Endothelial cell of umbilical vein (primary cell): ENCODE results near the gene BIN1. TPM values are rescaled to one million over a fixed set of nuclear protein-coding genes. Genes with fewer than 3 reads are reported as not detected.

Experiments
- BruUV-seq: library from RNA; stranded (reverse); fragments of 400-500 nt; replicated peaks from 2 replicates; lab custom pipeline; 2021; lab: Mats Ljungman, UMichigan
- CTCF ChIA-PET: fragments of 300-600, 350-600 bp; sonication (Branson Sonifier 250); formaldehyde crosslinking; loops from one replicate; lab custom pipeline; 2021; ENCODE audit warnings: antibody characterized with exemption, inconsistent platforms; lab: Charles Lee
- POLR2A ChIA-PET: fragments of 300-600, 350-600 bp; sonication (Branson Sonifier 250); formaldehyde crosslinking; loops from one replicate; lab custom pipeline; 2021; ENCODE audit warnings: antibody characterized with exemption, inconsistent platforms; lab: Charles Lee
- DNase-seq: peaks from one replicate; pipeline ENCODE4 v3.0.0-alpha.2; 2011; ENCODE audit warnings: low read depth, low spot score
- FAIRE-seq: peaks from 2 replicates; lab custom pipeline; 2011; peaks lifted over from hg19 to GRCh38; lab: Jason Lieb, UNC
- H2AFZ ChIP-seq: 2 replicates; pipeline ENCODE4 v1.6.0; 2012; ENCODE audit warnings: low read depth, low read length, control low read depth, inconsistent platforms
- H3K27ac ChIP-seq: 2 replicates; pipeline ENCODE4 v1.5.1; 2011; ENCODE audit warnings: low read depth, mild to moderate bottlenecking, control low read depth, low read length, moderate library complexity; ENCODE audit not compliant: insufficient read depth
- H3K27me3 ChIP-seq, 2 experiments: 2 replicates each; pipeline versions ENCODE4 v1.6.0 to v1.6.1; 2011; ENCODE audit warnings: low read length in 2 of 2, mixed read lengths in 1 of 2; ENCODE audit not compliant: control insufficient read depth in 2 of 2, insufficient read depth in 2 of 2
- H3K36me3 ChIP-seq, 2 experiments: 2 replicates in 1 of 2; 3 replicates in 1 of 2; pipeline ENCODE4 v1.5.1; 2011; ENCODE audit warnings: low read length in 2 of 2, mild to moderate bottlenecking in 1 of 2, moderate library complexity in 1 of 2; ENCODE audit not compliant: control insufficient read depth in 2 of 2, insufficient read depth in 2 of 2; ENCODE audit errors: extremely low read depth in 1 of 2
- H3K4me1 ChIP-seq: 3 replicates; pipeline ENCODE4 v1.5.1; 2011; ENCODE audit warnings: mild to moderate bottlenecking, low read length; ENCODE audit not compliant: control insufficient read depth, insufficient read depth; ENCODE audit errors: extremely low read depth
- H3K4me2 ChIP-seq: 2 replicates; pipeline ENCODE4 v1.6.1; 2011; ENCODE audit warnings: low read length, control low read depth, mixed read lengths; ENCODE audit not compliant: insufficient read depth
- H3K4me3 ChIP-seq, 3 experiments: fragments of 200-600 bp in 1 of 3; sonication (generic), shearing (Covaris generic) in 1 of 3; replicated peaks in 1 of 3; 2 replicates each; pipeline ENCODE4 v1.5.1; 2011 to 2016; ENCODE audit warnings: control low read depth in 3 of 3, low read length in 3 of 3, mild to moderate bottlenecking in 2 of 3, inconsistent platforms in 1 of 3, low read depth in 1 of 3, moderate library complexity in 1 of 3; ENCODE audit not compliant: insufficient read depth in 1 of 3
- H3K79me2 ChIP-seq: 2 replicates; pipeline ENCODE4 v1.6.0; 2012; ENCODE audit warnings: low read length, inconsistent platforms; ENCODE audit not compliant: control insufficient read depth, insufficient read depth
- H3K9ac ChIP-seq: replicated peaks from 2 replicates; pipeline ENCODE3; 2011; ENCODE audit warnings: low read length, control low read depth; ENCODE audit not compliant: insufficient read depth; ENCODE audit errors: extremely low read depth
- H3K9me1 ChIP-seq: replicated peaks from 3 replicates; pipeline ENCODE4 v1.6.0; 2011; ENCODE audit warnings: mild to moderate bottlenecking, low read length; ENCODE audit not compliant: control insufficient read depth, insufficient read depth; ENCODE audit errors: extremely low read depth
- H3K9me3 ChIP-seq: replicated peaks from 2 replicates; pipeline ENCODE4 v1.5.1; 2012; ENCODE audit warnings: low read length, inconsistent platforms; ENCODE audit not compliant: control insufficient read depth, insufficient read depth
- H4K20me1 ChIP-seq: replicated peaks from 2 replicates; pipeline ENCODE3; 2011; ENCODE audit warnings: mild to moderate bottlenecking, low read length; ENCODE audit not compliant: control insufficient read depth, insufficient read depth; ENCODE audit errors: extremely low read depth
- EZH2 ChIP-seq: IDR thresholded peaks from 2 replicates; pipeline ENCODE4 v1.6.1; 2012; ENCODE audit warnings: borderline replicate concordance, low read depth, mild to moderate bottlenecking, moderate library complexity, low read length, inconsistent platforms; ENCODE audit not compliant: severe bottlenecking
- FOS ChIP-seq: IDR thresholded peaks from 2 replicates; pipeline ENCODE4 v1.6.1; 2011; ENCODE audit warnings: mild to moderate bottlenecking, low read length, moderate library complexity, borderline replicate concordance; ENCODE audit not compliant: insufficient read depth
- GATA2 ChIP-seq: IDR thresholded peaks from 2 replicates; pipeline ENCODE4 v1.7.0; 2011; ENCODE audit warnings: low read depth, mild to moderate bottlenecking, moderate library complexity, mixed read lengths, low read length; ENCODE audit not compliant: insufficient read length, insufficient read depth
- JUN ChIP-seq: IDR thresholded peaks from 2 replicates; pipeline ENCODE4 v1.6.1; 2011; ENCODE audit warnings: borderline replicate concordance, low read depth; ENCODE audit not compliant: insufficient read length, insufficient read depth
- MYC ChIP-seq: IDR thresholded peaks from one replicate; pipeline ENCODE4 v1.6.1; 2011; ENCODE audit warnings: mild to moderate bottlenecking, low read depth, low read length
- POLR2A ChIP-seq: IDR thresholded peaks from 2 replicates; pipeline ENCODE4 v1.6.1; 2012; ENCODE audit warnings: low read depth, mild to moderate bottlenecking, control low read depth, low read length
- POLR2AphosphoS5 ChIP-seq: IDR thresholded peaks from 2 replicates; pipeline ENCODE4 v1.6.1; 2012; ENCODE audit warnings: low read depth, mild to moderate bottlenecking, control low read depth, low read length, moderate library complexity; ENCODE audit not compliant: insufficient read depth
- dilution Hi-C: fragments of 300-500 bp; cut with MboI; formaldehyde crosslinking; loops from one replicate; pipeline ENCODE4 v1.15.0; 2019; ENCODE audit warnings: low sequenced_read_pairs; ENCODE audit not compliant: extremely low pct_ligation_motif_present
- intact Hi-C: fragments of 100-400 bp; cut with micrococcal nuclease; formaldehyde crosslinking; loops from one replicate; pipeline ENCODE4 v1.10.0; 2022
- polyA plus RNA-seq, 4 experiments: library from polyadenylated mRNA; depleted of rRNA in 3 of 4; stranded (reverse) in 3 of 4; unstranded in 1 of 4; fragments of >200 nt; gene quantifications; 2 replicates each; pipeline versions ENCODE4 v1.2.1 to v1.2.3, GENCODE V29; 2011 to 2012; ENCODE audit warnings: missing spikeins in 1 of 4
- total RNA-seq: library from RNA; stranded (reverse); gene quantifications from 2 replicates; pipeline ENCODE4 v1.2.3, GENCODE V29; 2021
- TF ChIP-seq, protein P1 (sequence below): IDR thresholded peaks from 2 replicates; pipeline ENCODE4 v1.6.1; 2011; ENCODE audit not compliant: insufficient read depth, insufficient read length
- TF ChIP-seq, protein P2 (sequence below), 2 donors: IDR thresholded peaks; 1 replicate in 1 of 2; 2 replicates in 1 of 2; pipeline ENCODE4 v1.5.1; 2011; ENCODE audit warnings: low read length in 2 of 2, mild to moderate bottlenecking in 2 of 2, moderate library complexity in 2 of 2, control low read depth in 1 of 2, inconsistent platforms in 1 of 2, low read depth in 1 of 2; ENCODE audit not compliant: insufficient read depth in 1 of 2; ENCODE audit errors: extremely low read depth in 1 of 2

The BIN1 gene
- total and polyA plus RNA-seq, 2 donors (not counting 3 experiments of a cell fraction or from before 2014, with no cell fraction given), result 26.3 to 36.9 TPM

DNA sequence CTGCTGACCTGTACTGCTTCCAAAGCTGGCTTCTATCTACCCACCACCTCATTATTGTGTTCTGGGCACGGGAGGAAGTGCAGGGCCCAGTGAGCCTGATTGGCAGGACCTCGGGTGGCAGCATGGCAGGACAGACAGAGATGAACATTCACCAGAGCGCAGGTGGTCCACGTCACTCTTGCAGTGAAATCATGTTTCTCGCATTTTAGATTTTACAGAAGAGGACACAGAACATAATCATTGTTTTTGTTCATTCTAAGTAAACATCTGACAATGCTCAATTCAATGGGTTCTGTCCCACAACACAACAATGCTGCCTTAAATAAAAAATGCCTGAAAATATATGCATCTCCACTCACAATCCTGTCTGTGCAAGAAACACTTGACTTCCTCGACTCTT lies 11.5 kb upstream of the BIN1 start:
- no TSS peak for BruUV-seq

More for the DNA sequence above, 11.5 kb upstream of the BIN1 start:
- H3K36me3 ChIP-seq, result no peaks in the 10 kb centered on the region
- H3K9ac ChIP-seq, result no peak overlapping the region
- H3K79me2 ChIP-seq, result no peaks in the 10 kb centered on the region
- no peak overlapping the region for H3K4me2 ChIP-seq
- FAIRE-seq (no peak), DNase-seq (no peak)
- no peaks in the 10 kb centered on the region for H3K4me1 ChIP-seq
- ChIA-PET CTCF (no interaction called here), POLR2A (no interaction called here)
- H3K4me3 ChIP-seq, result no peak overlapping the region
- no peak overlapping the region for H2AFZ ChIP-seq
- dilution Hi-C loops, result no loop called here
- H3K27me3 ChIP-seq, result peaks cover 3 to 8% of the 10 kb centered on the region in 2 experiments
- intact Hi-C loops, result no loop called here
- TF ChIP-seq EZH2 (no peak), MYC (no peak), FOS (no peak), POLR2A (no peak), JUN (no peak), GATA2 (no peak), POLR2AphosphoS5 (no peak)
- TF ChIP-seq, protein P1, sequence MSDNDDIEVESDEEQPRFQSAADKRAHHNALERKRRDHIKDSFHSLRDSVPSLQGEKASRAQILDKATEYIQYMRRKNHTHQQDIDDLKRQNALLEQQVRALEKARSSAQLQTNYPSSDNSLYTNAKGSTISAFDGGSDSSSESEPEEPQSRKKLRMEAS, result no peak
- TF ChIP-seq, protein P2, sequence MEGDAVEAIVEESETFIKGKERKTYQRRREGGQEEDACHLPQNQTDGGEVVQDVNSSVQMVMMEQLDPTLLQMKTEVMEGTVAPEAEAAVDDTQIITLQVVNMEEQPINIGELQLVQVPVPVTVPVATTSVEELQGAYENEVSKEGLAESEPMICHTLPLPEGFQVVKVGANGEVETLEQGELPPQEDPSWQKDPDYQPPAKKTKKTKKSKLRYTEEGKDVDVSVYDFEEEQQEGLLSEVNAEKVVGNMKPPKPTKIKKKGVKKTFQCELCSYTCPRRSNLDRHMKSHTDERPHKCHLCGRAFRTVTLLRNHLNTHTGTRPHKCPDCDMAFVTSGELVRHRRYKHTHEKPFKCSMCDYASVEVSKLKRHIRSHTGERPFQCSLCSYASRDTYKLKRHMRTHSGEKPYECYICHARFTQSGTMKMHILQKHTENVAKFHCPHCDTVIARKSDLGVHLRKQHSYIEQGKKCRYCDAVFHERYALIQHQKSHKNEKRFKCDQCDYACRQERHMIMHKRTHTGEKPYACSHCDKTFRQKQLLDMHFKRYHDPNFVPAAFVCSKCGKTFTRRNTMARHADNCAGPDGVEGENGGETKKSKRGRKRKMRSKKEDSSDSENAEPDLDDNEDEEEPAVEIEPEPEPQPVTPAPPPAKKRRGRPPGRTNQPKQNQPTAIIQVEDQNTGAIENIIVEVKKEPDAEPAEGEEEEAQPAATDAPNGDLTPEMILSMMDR (IDR thresholded peaks at IDR 0.05; ENCODE audit: extremely low read depth in 1 of 2, insufficient read depth in 1 of 2, low read depth in 1 of 2, low read length in 2 of 2), result no peak
- no peaks in the 10 kb centered on the region for H4K20me1 ChIP-seq
- H3K9me1 ChIP-seq, result no peaks in the 10 kb centered on the region
- no peaks in the 10 kb centered on the region for H3K9me3 ChIP-seq
- H3K27ac ChIP-seq, result no peak overlapping the region
